LNCaP clone FGC (cell line): ENCODE data around the gene PPP5C.

ENCODE experiments used
- DNase-seq: peaks from one replicate; pipeline ENCODE4 v3.0.0-alpha.2; 2011; ENCODE audit warnings: low read depth
- H3K4me3 ChIP-seq: 2 replicates; pipeline ENCODE4 v1.5.1; 2011; ENCODE audit warnings: mild to moderate bottlenecking, low read depth, low read length, control low read depth
- CTCF ChIP-seq: IDR thresholded peaks from 2 replicates; pipeline ENCODE4 v1.5.1; 2012; ENCODE audit warnings: mild to moderate bottlenecking; ENCODE audit not compliant: control insufficient read depth, insufficient read depth; ENCODE audit errors: extremely low read depth

PPP5C gene

DNA sequence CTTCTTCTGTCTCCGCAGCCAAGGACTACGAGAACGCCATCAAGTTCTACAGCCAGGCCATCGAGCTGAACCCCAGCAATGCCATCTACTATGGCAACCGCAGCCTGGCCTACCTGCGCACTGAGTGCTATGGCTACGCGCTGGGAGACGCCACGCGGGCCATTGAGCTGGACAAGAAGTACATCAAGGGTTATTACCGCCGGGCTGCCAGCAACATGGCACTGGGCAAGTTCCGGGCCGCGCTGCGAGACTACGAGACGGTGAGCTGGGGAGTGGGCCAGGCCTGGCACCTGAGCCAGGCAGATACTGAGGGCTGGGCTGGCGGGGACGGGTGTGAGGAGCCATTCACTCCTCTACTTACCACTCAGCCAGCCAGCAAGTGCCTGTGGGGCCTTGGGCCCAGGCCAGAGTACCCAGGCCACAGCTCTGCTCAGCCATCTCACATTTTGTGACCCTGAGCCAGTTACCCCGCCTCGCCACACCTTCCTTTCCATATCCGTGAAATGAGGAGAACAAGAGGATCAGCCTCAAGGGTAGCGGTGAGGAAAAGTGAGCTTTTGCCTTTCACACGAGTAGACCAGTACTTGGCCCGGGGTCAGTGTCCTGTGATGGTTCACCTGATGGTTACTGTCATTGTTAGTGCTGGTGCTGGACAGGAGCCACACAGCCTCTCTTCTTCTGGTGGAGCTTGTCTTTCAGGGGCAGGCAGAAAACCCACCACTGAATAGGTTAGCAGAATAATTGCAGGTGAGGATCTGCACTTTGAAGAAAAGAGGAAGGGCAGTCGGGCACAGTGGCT is 7.0 kb downstream of the PPP5C start:
- DNase-seq, result no peak
- TF ChIP-seq CTCF, result no peak
- no peak overlapping the region for H3K4me3 ChIP-seq

GRCh38 chr19:46355234-46356148 is 8.6 kb downstream of the PPP5C start:
- DNase-seq, result no peak
- no peak for TF ChIP-seq CTCF
- no peak overlapping the region for H3K4me3 ChIP-seq

GRCh38 chr19:46356149-46357055 is 9.5 kb downstream of the PPP5C start:
- H3K4me3 ChIP-seq, result no peak overlapping the region
- no peak for TF ChIP-seq CTCF
- DNase-seq, result no peak

- no peak overlapping the region for H3K4me3 ChIP-seq
- no peak for DNase-seq
- TF ChIP-seq CTCF, result no peak
Observed at GRCh38 chr19:46357846-46358583, 11.1 kb downstream of the PPP5C start.

GRCh38 chr19:46361915-46362314 is 15.0 kb downstream of the PPP5C start:
- no peak for TF ChIP-seq CTCF
- no peak for DNase-seq
- no peak overlapping the region for H3K4me3 ChIP-seq

DNA sequence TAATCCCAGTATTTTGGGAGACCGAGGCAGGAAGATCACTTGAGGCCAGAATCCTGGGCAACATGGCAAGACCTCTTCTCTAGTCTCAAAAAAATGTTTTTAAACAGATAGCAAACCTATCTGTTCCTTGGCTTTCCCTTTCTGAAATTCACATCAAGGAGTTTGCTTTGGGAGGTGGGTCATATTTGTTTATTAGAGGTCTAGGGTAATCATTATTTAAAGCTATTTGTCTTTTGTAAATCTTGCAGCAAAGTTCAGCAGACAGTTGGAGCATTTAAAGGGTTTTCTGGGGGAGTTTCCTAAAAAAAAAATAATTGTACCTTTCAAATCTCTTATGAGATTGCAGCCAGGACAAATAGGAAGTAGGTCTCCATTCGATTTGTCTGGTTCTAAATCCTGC is 17.5 kb downstream of the PPP5C start:
- no peak for DNase-seq
- no peak for TF ChIP-seq CTCF

More for the DNA sequence above, 17.5 kb downstream of the PPP5C start:
- H3K4me3 ChIP-seq, result no peak overlapping the region
